H9 (cell line): ENCODE data around the gene UQCC2. TPM values are rescaled to one million over a fixed set of nuclear protein-coding genes. Genes with fewer than 3 reads are reported as not detected.

Source experiments
- DNase-seq: peaks from one replicate; pipeline ENCODE4 v3.0.0-alpha.2; 2017
- H2AFZ ChIP-seq: one replicate; pipeline ENCODE4 v1.6.1; 2013; ENCODE audit warnings: mild to moderate bottlenecking, low read length, control low read depth, moderate library complexity
- H2AK5ac ChIP-seq: 2 replicates; pipeline ENCODE4 v1.6.1; 2013; ENCODE audit warnings: low read length, control low read depth, mixed read lengths; ENCODE audit not compliant: insufficient read length
- H2BK120ac ChIP-seq: one replicate; pipeline ENCODE4 v1.6.1; 2013; ENCODE audit warnings: low read depth, mild to moderate bottlenecking, low read length, control low read depth, inconsistent platforms; ENCODE audit not compliant: poor library complexity, severe bottlenecking
- H2BK12ac ChIP-seq: 2 replicates; pipeline ENCODE4 v1.6.1; 2013; ENCODE audit warnings: low read length, control low read depth, mixed read lengths, low read depth; ENCODE audit not compliant: insufficient read length
- H2BK15ac ChIP-seq: 2 replicates; pipeline ENCODE4 v1.6.1; 2013; ENCODE audit warnings: low read depth, low read length, control low read depth
- H2BK20ac ChIP-seq: one replicate; pipeline ENCODE4 v1.6.1; 2013; ENCODE audit warnings: low read depth, mild to moderate bottlenecking, low read length, control low read depth, inconsistent platforms; ENCODE audit not compliant: poor library complexity, severe bottlenecking
- H2BK5ac ChIP-seq: 2 replicates; pipeline ENCODE4 v1.6.1; 2013; ENCODE audit warnings: low read length, control low read depth, mixed read lengths; ENCODE audit not compliant: insufficient read length
- H3K14ac ChIP-seq: 2 replicates; pipeline ENCODE4 v1.6.1; 2013; ENCODE audit warnings: low read length, control low read depth; ENCODE audit not compliant: insufficient read depth
- H3K18ac ChIP-seq: 2 replicates; pipeline ENCODE4 v1.6.1; 2013; ENCODE audit warnings: low read depth, mild to moderate bottlenecking, mixed read lengths, low read length, control low read depth; ENCODE audit not compliant: insufficient read length
- H3K23ac ChIP-seq: 2 replicates; pipeline ENCODE4 v1.6.1; 2013; ENCODE audit warnings: low read length, control low read depth, mixed read lengths, low read depth; ENCODE audit not compliant: insufficient read length
- H3K23me2 ChIP-seq: 2 replicates; pipeline ENCODE4 v1.6.1; 2013; ENCODE audit warnings: low read depth, mild to moderate bottlenecking, mixed read lengths, low read length, control low read depth; ENCODE audit not compliant: insufficient read length, poor library complexity, severe bottlenecking
- H3K27ac ChIP-seq: 2 replicates; pipeline ENCODE4 v1.5.1; 2013; ENCODE audit warnings: low read length, control low read depth, mixed read lengths, low read depth; ENCODE audit not compliant: insufficient read length
- H3K27me3 ChIP-seq: 2 replicates; pipeline ENCODE4 v1.6.1; 2013; ENCODE audit warnings: low read length, control low read depth, inconsistent platforms; ENCODE audit not compliant: insufficient read depth
- H3K4ac ChIP-seq: 2 replicates; pipeline ENCODE4 v1.6.1; 2013; ENCODE audit warnings: low read depth, mild to moderate bottlenecking, control low read depth, inconsistent platforms, low read length, moderate library complexity
- H3K4me1 ChIP-seq: 2 replicates; pipeline ENCODE4 v1.6.1; 2013; ENCODE audit warnings: low read length, control low read depth, inconsistent platforms; ENCODE audit not compliant: insufficient read depth
- H3K4me2 ChIP-seq: 2 replicates; pipeline ENCODE4 v1.6.1; 2013; ENCODE audit warnings: low read length, control low read depth, mixed read lengths; ENCODE audit not compliant: insufficient read length, insufficient read depth
- H3K56ac ChIP-seq: 2 replicates; pipeline ENCODE4 v1.6.1; 2013; ENCODE audit warnings: low read depth, mild to moderate bottlenecking, mixed read lengths, low read length, control low read depth; ENCODE audit not compliant: insufficient read length
- H3K79me1 ChIP-seq: 2 replicates; pipeline ENCODE4 v1.6.1; 2013; ENCODE audit warnings: low read depth, mild to moderate bottlenecking, moderate library complexity, low read length, control low read depth, inconsistent platforms; ENCODE audit not compliant: insufficient read depth, poor library complexity, severe bottlenecking
- H3K79me2 ChIP-seq: 2 replicates; pipeline ENCODE4 v1.6.1; 2013; ENCODE audit warnings: low read length, control low read depth, inconsistent platforms; ENCODE audit not compliant: insufficient read depth
- H3K9ac ChIP-seq: 2 replicates; pipeline ENCODE4 v1.6.1; 2013; ENCODE audit warnings: low read length, control low read depth, mixed read lengths; ENCODE audit not compliant: insufficient read length; ENCODE audit errors: extremely low read depth
- H3K9me3 ChIP-seq: one replicate; pipeline ENCODE4 v1.6.1; 2013; ENCODE audit warnings: low read depth, low read length, inconsistent platforms; ENCODE audit not compliant: control insufficient read depth
- H3T11ph ChIP-seq: one replicate; pipeline ENCODE4 v1.6.1; 2013; ENCODE audit warnings: mild to moderate bottlenecking, low read length, control low read depth, inconsistent platforms
- H4K20me1 ChIP-seq: one replicate; pipeline ENCODE4 v1.6.1; 2013; ENCODE audit not compliant: control insufficient read depth, insufficient read length, insufficient read depth
- H4K5ac ChIP-seq: 2 replicates; pipeline ENCODE4 v1.6.1; 2013; ENCODE audit warnings: low read depth, mild to moderate bottlenecking, mixed read lengths, low read length, control low read depth; ENCODE audit not compliant: insufficient read length
- H4K8ac ChIP-seq: replicated peaks from 2 replicates; pipeline ENCODE4 v1.6.1; 2013; ENCODE audit warnings: low read length, control low read depth, mixed read lengths, low read depth; ENCODE audit not compliant: insufficient read length
- H4K91ac ChIP-seq: 2 replicates; pipeline ENCODE4 v1.6.1; 2013; ENCODE audit warnings: low read depth, mild to moderate bottlenecking, moderate library complexity, mixed read lengths, low read length, control low read depth; ENCODE audit not compliant: insufficient read length
- H3K27ac Mint-ChIP-seq, 3 experiments: 2 replicates in 2 of 3; 3 replicates in 1 of 3; pipeline ENCODE4 v1.8.0; 2020 to 2021; ENCODE audit warnings: mixed read lengths in 3 of 3, mild to moderate bottlenecking in 1 of 3, moderate library complexity in 1 of 3
- H3K27me3 Mint-ChIP-seq: 2 replicates; pipeline ENCODE4 v1.8.0; 2021; ENCODE audit warnings: low read depth, mild to moderate bottlenecking, moderate library complexity, mixed read lengths
- H3K36me3 Mint-ChIP-seq, 3 experiments: 2 replicates in 2 of 3; 3 replicates in 1 of 3; pipeline ENCODE4 v1.8.0; 2020 to 2021; ENCODE audit warnings: low read depth in 3 of 3, mixed read lengths in 3 of 3; ENCODE audit not compliant: insufficient read depth in 1 of 3
- H3K4me1 Mint-ChIP-seq, 2 experiments: 2 replicates each; pipeline ENCODE4 v1.8.0; 2020; ENCODE audit warnings: mixed read lengths in 2 of 2
- H3K4me3 Mint-ChIP-seq, 2 experiments: 2 replicates in 1 of 2; 3 replicates in 1 of 2; pipeline ENCODE4 v1.8.0; 2020 to 2021; ENCODE audit warnings: mild to moderate bottlenecking in 2 of 2, mixed read lengths in 2 of 2, moderate library complexity in 1 of 2
- H3K9me3 Mint-ChIP-seq, 2 experiments: 2 replicates in 1 of 2; 3 replicates in 1 of 2; pipeline ENCODE4 v1.8.0; 2020; ENCODE audit warnings: mild to moderate bottlenecking in 2 of 2, mixed read lengths in 2 of 2, moderate library complexity in 1 of 2
- WGBS: extraction: QIAGEN DNeasy Blood & Tissue Kit; methylation state at CpG from one replicate; pipeline ENCODE4 v1.1.7; 2013; ENCODE audit warnings: missing lambda C conversion rate, low lambda C conversion rate, mixed read lengths; ENCODE audit not compliant: insufficient read length; ENCODE audit errors: extremely low coverage; 5-methylcytosine and 5-hydroxymethylcytosine counted together
- total RNA-seq: library from RNA; stranded (reverse); gene quantifications from 2 replicates; pipeline ENCODE4 v1.2.1, GENCODE V29; 2021
- TF ChIP-seq, protein P1 (sequence below): fragments of 200-600 bp; sonication (generic); conservative IDR thresholded peaks from 3 replicates; pipeline ENCODE4 v1.8.0; 2021; ENCODE audit warnings: antibody characterized with exemption, mild to moderate bottlenecking

Gene UQCC2
- total RNA-seq, 1 experiment from 2014 or later = 140 TPM

GRCh38 chr6:33702345-33702977 lies 9.0 kb downstream of the UQCC2 start:
- Histone ChIP-seq H3K56ac (no peak overlapping the region), H2BK12ac (no peak overlapping the region), H3K79me1 (no peaks in the 10 kb centered on the region), H3K9me3 (no peaks in the 10 kb centered on the region), H4K91ac (no peak overlapping the region), H3K14ac (no peak overlapping the region), H3K4ac (no peak overlapping the region), H3T11ph (no peak overlapping the region), H4K20me1 (no peaks in the 10 kb centered on the region), H4K5ac (no peak overlapping the region), H4K8ac (no peak overlapping the region), H2BK5ac (no peak overlapping the region), H2BK15ac (no peak overlapping the region), H3K23me2 (no peaks in the 10 kb centered on the region), H2BK120ac (no peak overlapping the region), H3K9ac (no peak overlapping the region), H3K4me2 (no peak overlapping the region), H3K23ac (no peak overlapping the region), H2AFZ (no peak overlapping the region), H3K4me1 (0 out of 2 replicates have a peak, but pooled peaks cover 3% of the 10 kb centered on the region), H2BK20ac (no peak overlapping the region), H3K27ac (no peak overlapping the region), H3K27me3 (no peaks in the 10 kb centered on the region), H3K18ac (no peak overlapping the region), H3K79me2 (no peaks in the 10 kb centered on the region), H2AK5ac (no peak overlapping the region)
- DNase-seq = peak; percentile 54
- no peaks in the 10 kb centered on the region for H3K9me3 Mint-ChIP-seq
- peaks cover 6 to 66% (median 45%) of the 10 kb centered on the region in 3 experiments; a peak in 6 of 7 replicates for H3K36me3 Mint-ChIP-seq
- peaks cover 31 to 32% of the 10 kb centered on the region in 2 experiments for H3K4me1 Mint-ChIP-seq
- WGBS = no CpG with 5 or more reads among the region's 1 CpG
- peak overlapping the region in 2 of 3 experiments; percentile 18 to 71; a peak in 2 of 7 replicates for H3K27ac Mint-ChIP-seq
- no peak overlapping the region for H3K4me3 Mint-ChIP-seq
- H3K27me3 Mint-ChIP-seq = no peaks in the 10 kb centered on the region
- TF ChIP-seq, protein P1, sequence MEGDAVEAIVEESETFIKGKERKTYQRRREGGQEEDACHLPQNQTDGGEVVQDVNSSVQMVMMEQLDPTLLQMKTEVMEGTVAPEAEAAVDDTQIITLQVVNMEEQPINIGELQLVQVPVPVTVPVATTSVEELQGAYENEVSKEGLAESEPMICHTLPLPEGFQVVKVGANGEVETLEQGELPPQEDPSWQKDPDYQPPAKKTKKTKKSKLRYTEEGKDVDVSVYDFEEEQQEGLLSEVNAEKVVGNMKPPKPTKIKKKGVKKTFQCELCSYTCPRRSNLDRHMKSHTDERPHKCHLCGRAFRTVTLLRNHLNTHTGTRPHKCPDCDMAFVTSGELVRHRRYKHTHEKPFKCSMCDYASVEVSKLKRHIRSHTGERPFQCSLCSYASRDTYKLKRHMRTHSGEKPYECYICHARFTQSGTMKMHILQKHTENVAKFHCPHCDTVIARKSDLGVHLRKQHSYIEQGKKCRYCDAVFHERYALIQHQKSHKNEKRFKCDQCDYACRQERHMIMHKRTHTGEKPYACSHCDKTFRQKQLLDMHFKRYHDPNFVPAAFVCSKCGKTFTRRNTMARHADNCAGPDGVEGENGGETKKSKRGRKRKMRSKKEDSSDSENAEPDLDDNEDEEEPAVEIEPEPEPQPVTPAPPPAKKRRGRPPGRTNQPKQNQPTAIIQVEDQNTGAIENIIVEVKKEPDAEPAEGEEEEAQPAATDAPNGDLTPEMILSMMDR = peak; percentile 69
